ENCODE results near the gene GGT5. TPM values are rescaled to one million over a fixed set of nuclear protein-coding genes. Genes with fewer than 3 reads are reported as not detected.

GGT5 gene
- total RNA-seq, 2 donors from 2014 or later = 0.33 to 0.42 TPM

- DNase-seq (ENCODE audit: low spot score) = no peak
- H3K36me3 Mint-ChIP-seq = no peaks in the 10 kb centered on the region
Observed at GRCh38 chr22:24176630-24177029, 68.3 kb downstream of the GGT5 start.

GRCh38 chr22:24176040-24176439 is 68.8 kb downstream of the GGT5 start:
- H3K27ac Mint-ChIP-seq = peak overlapping the region in 1 of 2 donors; percentile 48
- H3K4me3 Mint-ChIP-seq = no peak overlapping the region
- H3K36me3 Mint-ChIP-seq = no peaks in the 10 kb centered on the region
- no peaks in the 10 kb centered on the region for H3K9me3 Mint-ChIP-seq
- DNase-seq (ENCODE audit: low spot score) = no peak
- H3K27me3 Mint-ChIP-seq = no peaks in the 10 kb centered on the region
- no peaks in the 10 kb centered on the region for H3K4me1 Mint-ChIP-seq (ENCODE audit: low read depth in 2 of 2)
- no peak for ATAC-seq

More at GRCh38 chr22:24176630-24177029, 68.3 kb downstream of the GGT5 start:
- H3K4me1 Mint-ChIP-seq (ENCODE audit: low read depth in 2 of 2) = no peaks in the 10 kb centered on the region
- no peak overlapping the region for H3K27ac Mint-ChIP-seq
- no peak overlapping the region for H3K4me3 Mint-ChIP-seq
- H3K9me3 Mint-ChIP-seq = no peaks in the 10 kb centered on the region
- no peaks in the 10 kb centered on the region for H3K27me3 Mint-ChIP-seq
- ATAC-seq = no peak

DNA sequence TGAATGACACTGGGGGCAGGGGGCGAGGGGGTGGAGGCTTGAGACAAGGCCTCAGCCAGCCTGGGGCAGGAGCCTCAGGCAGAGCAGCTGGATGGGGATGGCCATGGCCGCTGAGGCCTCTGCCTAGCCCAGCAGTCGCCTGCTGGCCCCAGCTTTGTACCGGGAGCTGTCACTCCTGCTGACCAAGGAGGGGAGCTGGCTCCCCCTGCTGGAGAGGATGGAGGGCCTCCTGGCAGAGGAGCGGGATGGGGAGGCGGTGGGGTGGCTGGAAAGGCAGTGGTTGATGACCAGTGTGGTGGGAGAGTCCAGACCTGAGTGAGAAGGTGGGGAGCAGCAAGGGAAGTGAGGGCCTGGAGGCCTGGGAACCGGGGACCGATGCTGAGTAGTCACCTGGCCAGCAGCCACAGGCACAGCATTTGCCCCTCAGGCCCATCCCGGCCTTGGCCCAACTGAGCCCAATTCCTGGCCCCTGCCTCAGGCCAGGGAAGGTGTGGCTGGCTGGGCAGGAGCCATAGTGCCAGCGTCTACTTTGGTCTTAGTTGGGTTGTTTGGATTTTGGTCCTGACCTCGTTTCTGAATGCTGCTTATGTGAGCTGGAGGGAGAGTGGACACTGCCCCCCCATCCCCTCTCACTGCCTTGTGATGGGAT is 69.6 kb downstream of the GGT5 start:
- no peak overlapping the region for H3K4me3 Mint-ChIP-seq
- ATAC-seq (peak; percentile 50 to 60), DNase-seq (ENCODE audit: low spot score) (no peak)
- H3K27ac Mint-ChIP-seq = peak overlapping the region in 1 of 2 donors; percentile 48
- no peaks in the 10 kb centered on the region for H3K27me3 Mint-ChIP-seq
- no peaks in the 10 kb centered on the region for H3K36me3 Mint-ChIP-seq
- no peaks in the 10 kb centered on the region for H3K9me3 Mint-ChIP-seq
- H3K4me1 Mint-ChIP-seq (ENCODE audit: low read depth in 2 of 2) = no peaks in the 10 kb centered on the region

DNA sequence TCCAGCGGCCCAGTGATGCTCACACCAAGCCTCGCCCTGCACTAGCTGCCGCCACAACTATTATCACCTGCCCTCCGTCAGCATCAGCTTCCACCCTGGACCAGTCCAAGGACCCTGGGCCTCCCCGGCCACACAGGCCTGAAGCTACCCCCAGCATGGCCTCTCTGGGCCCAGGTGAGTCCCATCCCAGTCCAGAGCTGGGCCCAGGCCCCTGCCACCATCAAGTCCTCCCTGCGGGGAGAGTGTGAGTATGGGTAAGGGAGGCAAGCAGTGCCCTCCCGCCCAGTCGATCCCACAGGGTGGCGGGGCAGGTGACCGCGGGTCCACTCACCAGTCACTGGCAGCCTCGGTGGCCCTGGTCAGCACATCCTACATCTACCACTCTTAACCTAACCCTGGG is 73.1 kb downstream of the GGT5 start:
- Mint-ChIP-seq H3K36me3 (peaks cover 5% of the 10 kb centered on the region), H3K4me1 (ENCODE audit: low read depth in 2 of 2) (peaks cover 0 to 10% of the 10 kb centered on the region in 2 donors), H3K4me3 (no peak overlapping the region), H3K9me3 (no peaks in the 10 kb centered on the region), H3K27ac (peak overlapping the region in 1 of 2 donors; percentile 67), H3K27me3 (no peaks in the 10 kb centered on the region)
- ATAC-seq (no peak), DNase-seq (ENCODE audit: low spot score) (no peak)

DNA sequence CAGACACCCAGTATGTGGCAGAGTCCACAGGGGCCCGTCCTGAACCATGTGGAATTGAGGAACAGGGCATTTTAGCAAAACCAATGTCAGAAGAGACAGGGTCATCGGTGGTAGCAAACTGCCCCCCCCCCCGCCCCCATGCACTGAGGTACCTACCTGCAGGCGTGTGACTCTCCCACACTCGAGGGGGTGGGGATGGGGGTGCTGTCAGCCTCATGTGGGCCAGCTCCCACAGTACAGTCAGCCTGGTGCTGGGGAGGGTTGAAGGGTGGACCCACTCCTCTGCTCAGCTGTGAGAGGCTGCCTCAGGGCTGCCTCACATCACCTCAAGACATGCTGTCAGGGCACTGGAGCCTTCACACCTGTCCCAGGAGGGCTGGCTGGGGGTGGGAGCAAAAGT is 74.2 kb downstream of the GGT5 start:
- H3K27me3 Mint-ChIP-seq = no peaks in the 10 kb centered on the region
- DNase-seq (ENCODE audit: low spot score) (no peak), ATAC-seq (no peak)
- H3K4me1 Mint-ChIP-seq (ENCODE audit: low read depth in 2 of 2) = peaks cover 0 to 10% of the 10 kb centered on the region in 2 donors
- peaks cover 5% of the 10 kb centered on the region for H3K36me3 Mint-ChIP-seq
- no peak overlapping the region for H3K4me3 Mint-ChIP-seq
- no peaks in the 10 kb centered on the region for H3K9me3 Mint-ChIP-seq
- no peak overlapping the region for H3K27ac Mint-ChIP-seq

GRCh38 chr22:24170188-24170587 is 74.7 kb downstream of the GGT5 start:
- ATAC-seq (no peak), DNase-seq (ENCODE audit: low spot score) (no peak)
- H3K4me3 Mint-ChIP-seq = no peak overlapping the region
- peaks cover 0 to 10% of the 10 kb centered on the region in 2 donors for H3K4me1 Mint-ChIP-seq (ENCODE audit: low read depth in 2 of 2)
- no peak overlapping the region for H3K27ac Mint-ChIP-seq
- no peaks in the 10 kb centered on the region for H3K9me3 Mint-ChIP-seq
- H3K36me3 Mint-ChIP-seq = peaks cover 5% of the 10 kb centered on the region
- H3K27me3 Mint-ChIP-seq = no peaks in the 10 kb centered on the region

Other genes starting within 250 kb of the GGT5 start
- gene GSTT4, start 239.6 kb downstream of the GGT5 start, total RNA-seq = not detected
- 100 to 1,000 TPM in 1 of 2 donors, 10 to 100 TPM in 1; 98.3 to 132 TPM for gene CABIN1, start 233.8 kb downstream of the GGT5 start, total RNA-seq
- gene SUSD2, start 63.6 kb downstream of the GGT5 start, total RNA-seq = 1 to 10 TPM; 2.4 to 2.7 TPM
- 100 to 1,000 TPM in 1 of 2 donors, 10 to 100 TPM in 1; 70.0 to 114 TPM for gene SPECC1L, start 25.7 kb upstream of the GGT5 start, total RNA-seq
- 10 to 100 TPM; 29.0 to 81.6 TPM for gene ADORA2A, start 182.5 kb upstream of the GGT5 start, total RNA-seq